ENCODE results near the gene GHRL.

GHRL gene

GRCh38 chr3:10292505-10293419 lies at the start of gene GHRL:
TSS of gene GHRL (minus strand) at chr3:10292947. CDS start at chr3:10290180, 2,767 bp downstream.
- peak; percentile 64 to 67 for DNase-seq

GRCh38 chr3:10341901-10342398 lies 49.2 kb upstream of the GHRL start:
- DNase-seq: no peak

GRCh38 chr3:10340476-10340875 lies 47.7 kb upstream of the GHRL start:
- DNase-seq: no peak

GRCh38 chr3:10340046-10340445 lies 47.3 kb upstream of the GHRL start:
- DNase-seq: no peak

GRCh38 chr3:10339376-10339955 lies 46.7 kb upstream of the GHRL start:
- DNase-seq: no peak

GRCh38 chr3:10338591-10339353 lies 46.0 kb upstream of the GHRL start:
- no peak for DNase-seq

- DNase-seq: no peak
Observed at GRCh38 chr3:10338164-10338470, 45.4 kb upstream of the GHRL start.

- DNase-seq: no peak
Observed at GRCh38 chr3:10337323-10338163, 44.8 kb upstream of the GHRL start.

- no peak for DNase-seq
Observed at GRCh38 chr3:10336761-10337160, 44.0 kb upstream of the GHRL start.

- no peak for DNase-seq
Observed at GRCh38 chr3:10335871-10336622, 43.3 kb upstream of the GHRL start.

- no peak for DNase-seq
Observed at GRCh38 chr3:10335190-10335738, 42.5 kb upstream of the GHRL start.

GRCh38 chr3:10334459-10334858 lies 41.7 kb upstream of the GHRL start:
- no peak for DNase-seq

GRCh38 chr3:10334042-10334441 lies 41.3 kb upstream of the GHRL start:
- DNase-seq: no peak

GRCh38 chr3:10333349-10333650 lies 40.6 kb upstream of the GHRL start:
- no peak for DNase-seq

GRCh38 chr3:10332481-10333348 lies 40.0 kb upstream of the GHRL start:
- no peak for DNase-seq

GRCh38 chr3:10331320-10331719 lies 38.6 kb upstream of the GHRL start:
- DNase-seq: no peak

- no peak for DNase-seq
Observed at GRCh38 chr3:10330319-10330718, 37.6 kb upstream of the GHRL start.

GRCh38 chr3:10329495-10330015 lies 36.8 kb upstream of the GHRL start:
- no peak for DNase-seq

GRCh38 chr3:10328460-10329071 lies 35.8 kb upstream of the GHRL start:
- DNase-seq: no peak

GRCh38 chr3:10327592-10327991 lies 34.8 kb upstream of the GHRL start:
- DNase-seq: no peak

All from inflammatory macrophage treated with lipopolysaccharide for 1 hour (primary cell).